NCI-H345 treated with DMSO at 0.1 percent for 48 hours (cell line): ENCODE measurements around the gene SIVA1.

Source experiments
- DNase-seq: peaks from one replicate; lab custom pipeline; 2025; ENCODE audit not compliant: unreplicated experiment; lab: John Stamatoyannopoulos, UW

The SIVA1 gene

GRCh38 chr14:104752735-104753527 lies at the start of gene SIVA1:
TSS of gene SIVA1 (plus strand) at chr14:104753147. CDS start at chr14:104753202, 55 bp downstream.
- DNase-seq: peak; percentile 98

GRCh38 chr14:104703269-104703668 lies 49.7 kb upstream of the SIVA1 start:
- DNase-seq: no peak

- DNase-seq: no peak
Observed at GRCh38 chr14:104704252-104704651, 48.7 kb upstream of the SIVA1 start.

GRCh38 chr14:104705340-104706047 lies 47.5 kb upstream of the SIVA1 start:
- no peak for DNase-seq

- no peak for DNase-seq
Observed at GRCh38 chr14:104706733-104707607, 46.0 kb upstream of the SIVA1 start.

GRCh38 chr14:104707608-104708595 lies 45.0 kb upstream of the SIVA1 start:
- DNase-seq: no peak

GRCh38 chr14:104708606-104709268 lies 44.2 kb upstream of the SIVA1 start:
- DNase-seq: no peak

- DNase-seq: no peak
Observed at GRCh38 chr14:104709387-104710039, 43.4 kb upstream of the SIVA1 start.

GRCh38 chr14:104710071-104710735 lies 42.7 kb upstream of the SIVA1 start:
- DNase-seq: no peak

- no peak for DNase-seq
Observed at GRCh38 chr14:104712881-104713734, 39.8 kb upstream of the SIVA1 start.

GRCh38 chr14:104714066-104714465 lies 38.9 kb upstream of the SIVA1 start:
- DNase-seq: no peak

GRCh38 chr14:104714681-104715080 lies 38.3 kb upstream of the SIVA1 start:
- no peak for DNase-seq

GRCh38 chr14:104715416-104715815 lies 37.5 kb upstream of the SIVA1 start:
- no peak for DNase-seq

- DNase-seq: no peak
Observed at GRCh38 chr14:104715871-104716270, 37.1 kb upstream of the SIVA1 start.

GRCh38 chr14:104717137-104717536 lies 35.8 kb upstream of the SIVA1 start:
- no peak for DNase-seq

- no peak for DNase-seq
Observed at GRCh38 chr14:104717646-104718045, 35.3 kb upstream of the SIVA1 start.

GRCh38 chr14:104718147-104718546 lies 34.8 kb upstream of the SIVA1 start:
- DNase-seq: no peak

GRCh38 chr14:104718871-104719270 lies 34.1 kb upstream of the SIVA1 start:
- no peak for DNase-seq
